ENCODE results near the gene WNT9B. TPM values are rescaled to one million over a fixed set of nuclear protein-coding genes. Genes with fewer than 3 reads are reported as not detected.

The WNT9B gene
- total RNA-seq, 1 donor from 2014 or later: 0.98 TPM

GRCh38 chr17:46890638-46891037, 39.3 kb downstream of the WNT9B start:
- Mint-ChIP-seq H3K9me3 (ENCODE audit: low read depth) (no peaks in the 10 kb centered on the region), H3K36me3 (ENCODE audit: insufficient read depth) (no peaks in the 10 kb centered on the region), H3K27me3 (peaks cover 35% of the 10 kb centered on the region), H3K4me1 (ENCODE audit: low read depth) (peaks cover 2% of the 10 kb centered on the region), H3K27ac (no peak overlapping the region), H3K4me3 (ENCODE audit: low read depth) (no peak overlapping the region)
- DNase-seq (ENCODE audit: low spot score, unreplicated experiment): no peak
- TF ChIP-seq, protein P1, sequence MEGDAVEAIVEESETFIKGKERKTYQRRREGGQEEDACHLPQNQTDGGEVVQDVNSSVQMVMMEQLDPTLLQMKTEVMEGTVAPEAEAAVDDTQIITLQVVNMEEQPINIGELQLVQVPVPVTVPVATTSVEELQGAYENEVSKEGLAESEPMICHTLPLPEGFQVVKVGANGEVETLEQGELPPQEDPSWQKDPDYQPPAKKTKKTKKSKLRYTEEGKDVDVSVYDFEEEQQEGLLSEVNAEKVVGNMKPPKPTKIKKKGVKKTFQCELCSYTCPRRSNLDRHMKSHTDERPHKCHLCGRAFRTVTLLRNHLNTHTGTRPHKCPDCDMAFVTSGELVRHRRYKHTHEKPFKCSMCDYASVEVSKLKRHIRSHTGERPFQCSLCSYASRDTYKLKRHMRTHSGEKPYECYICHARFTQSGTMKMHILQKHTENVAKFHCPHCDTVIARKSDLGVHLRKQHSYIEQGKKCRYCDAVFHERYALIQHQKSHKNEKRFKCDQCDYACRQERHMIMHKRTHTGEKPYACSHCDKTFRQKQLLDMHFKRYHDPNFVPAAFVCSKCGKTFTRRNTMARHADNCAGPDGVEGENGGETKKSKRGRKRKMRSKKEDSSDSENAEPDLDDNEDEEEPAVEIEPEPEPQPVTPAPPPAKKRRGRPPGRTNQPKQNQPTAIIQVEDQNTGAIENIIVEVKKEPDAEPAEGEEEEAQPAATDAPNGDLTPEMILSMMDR (IDR thresholded peaks at IDR 0.05; ENCODE audit: unreplicated experiment): no peak

DNA sequence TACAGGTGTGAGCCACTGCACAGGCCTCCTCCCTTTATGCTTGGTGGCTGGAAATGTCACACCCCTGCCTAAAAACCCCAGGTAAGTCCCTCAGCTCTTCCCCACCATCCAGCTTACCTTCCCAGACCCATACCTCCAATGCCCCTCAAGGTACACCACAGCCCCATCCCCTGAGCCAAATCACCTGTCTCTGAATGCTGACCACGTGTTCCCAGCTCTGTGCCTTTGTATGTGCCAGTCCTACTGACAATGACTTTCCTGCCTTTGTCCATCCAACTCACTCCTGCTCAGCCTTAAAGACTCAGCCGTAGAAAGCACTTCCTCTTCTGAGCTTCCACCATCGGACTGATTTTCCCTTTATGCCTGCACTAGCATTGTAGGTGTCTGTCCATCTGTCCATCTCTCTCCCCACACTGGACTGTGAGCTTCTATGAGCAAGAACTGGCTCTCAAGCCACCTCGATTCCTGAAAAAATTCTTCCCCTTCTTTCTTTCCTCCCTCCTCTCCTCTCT, 40.9 kb downstream of the WNT9B start:
- H3K27me3 Mint-ChIP-seq: peaks cover 27% of the 10 kb centered on the region
- H3K36me3 Mint-ChIP-seq (ENCODE audit: insufficient read depth): no peaks in the 10 kb centered on the region
- H3K27ac Mint-ChIP-seq: peak overlapping the region; percentile 7
- DNase-seq (ENCODE audit: low spot score, unreplicated experiment): no peak
- no peaks in the 10 kb centered on the region for H3K9me3 Mint-ChIP-seq (ENCODE audit: low read depth)
- peaks cover 2% of the 10 kb centered on the region for H3K4me1 Mint-ChIP-seq (ENCODE audit: low read depth)
- TF ChIP-seq, protein P1 (IDR thresholded peaks at IDR 0.05; ENCODE audit: unreplicated experiment): no peak
- H3K4me3 Mint-ChIP-seq (ENCODE audit: low read depth): no peak overlapping the region

- DNase-seq (ENCODE audit: low spot score, unreplicated experiment): no peak
- Mint-ChIP-seq H3K27ac (no peak overlapping the region), H3K4me1 (ENCODE audit: low read depth) (peaks cover 2% of the 10 kb centered on the region), H3K9me3 (ENCODE audit: low read depth) (no peaks in the 10 kb centered on the region), H3K27me3 (peaks cover 21% of the 10 kb centered on the region), H3K4me3 (ENCODE audit: low read depth) (no peak overlapping the region), H3K36me3 (ENCODE audit: insufficient read depth) (no peaks in the 10 kb centered on the region)
- TF ChIP-seq, protein P1 (IDR thresholded peaks at IDR 0.05; ENCODE audit: unreplicated experiment): no peak
These were observed 42.6 kb downstream of the WNT9B start for GRCh38 chr17:46894024-46894423.

- Mint-ChIP-seq H3K4me1 (ENCODE audit: low read depth) (peaks cover 2% of the 10 kb centered on the region), H3K27ac (no peak overlapping the region), H3K9me3 (ENCODE audit: low read depth) (no peaks in the 10 kb centered on the region), H3K4me3 (ENCODE audit: low read depth) (no peak overlapping the region), H3K36me3 (ENCODE audit: insufficient read depth) (no peaks in the 10 kb centered on the region), H3K27me3 (peaks cover 19% of the 10 kb centered on the region)
- DNase-seq (ENCODE audit: low spot score, unreplicated experiment): no peak
- TF ChIP-seq, protein P1 (IDR thresholded peaks at IDR 0.05; ENCODE audit: unreplicated experiment): no peak
These were observed 43.2 kb downstream of the WNT9B start for GRCh38 chr17:46894476-46895151.

DNA sequence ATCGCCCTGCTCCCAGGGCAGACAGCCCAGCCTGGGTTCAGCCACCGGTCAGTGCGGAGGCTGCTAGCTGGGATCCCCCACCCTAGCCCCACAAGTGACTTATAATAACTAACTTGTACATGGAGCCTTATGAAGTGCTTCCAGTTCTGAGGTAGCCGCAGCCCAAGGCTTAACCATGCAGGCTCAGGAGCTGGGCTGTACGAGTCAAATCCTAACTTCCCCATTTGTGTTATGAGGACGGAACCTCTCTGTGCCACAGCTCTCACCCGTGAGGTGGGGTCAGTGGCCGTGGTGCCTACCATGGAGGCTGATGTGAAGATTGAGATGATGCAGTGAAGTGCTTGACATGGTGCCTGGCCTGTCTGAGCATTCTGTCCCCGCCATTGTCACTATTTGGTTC, 43.8 kb downstream of the WNT9B start:
- Mint-ChIP-seq H3K9me3 (ENCODE audit: low read depth) (no peaks in the 10 kb centered on the region), H3K36me3 (ENCODE audit: insufficient read depth) (no peaks in the 10 kb centered on the region), H3K27ac (no peak overlapping the region), H3K4me1 (ENCODE audit: low read depth) (peaks cover 2% of the 10 kb centered on the region), H3K4me3 (ENCODE audit: low read depth) (no peak overlapping the region), H3K27me3 (peaks cover 13% of the 10 kb centered on the region)
- TF ChIP-seq, protein P1 (IDR thresholded peaks at IDR 0.05; ENCODE audit: unreplicated experiment): no peak
- DNase-seq (ENCODE audit: low spot score, unreplicated experiment): no peak

Data from progenitor cell of endocrine pancreas (in vitro differentiated cells).